Measurements from ENCODE around the gene EML1.

The EML1 gene

GRCh38 chr14:99824776-99825175, 31.6 kb downstream of the EML1 start:
- DNase-seq (ENCODE audit: low read depth, low spot score): no peak

GRCh38 chr14:99829450-99829849, 36.2 kb downstream of the EML1 start:
- DNase-seq (ENCODE audit: low read depth, low spot score): no peak

GRCh38 chr14:99831303-99831702, 38.1 kb downstream of the EML1 start:
- no peak for DNase-seq (ENCODE audit: low read depth, low spot score)

GRCh38 chr14:99831903-99832685, 38.9 kb downstream of the EML1 start:
- no peak for DNase-seq (ENCODE audit: low read depth, low spot score)

- DNase-seq (ENCODE audit: low read depth, low spot score): no peak
Observed at GRCh38 chr14:99837822-99838221, 44.6 kb downstream of the EML1 start.

GRCh38 chr14:99838639-99839134, 45.5 kb downstream of the EML1 start:
- peak; percentile 89 for DNase-seq (ENCODE audit: low read depth, low spot score)

GRCh38 chr14:99839696-99840095, 46.5 kb downstream of the EML1 start:
- DNase-seq (ENCODE audit: low read depth, low spot score): no peak

GRCh38 chr14:99840265-99840664, 47.1 kb downstream of the EML1 start:
- no peak for DNase-seq (ENCODE audit: low read depth, low spot score)

- DNase-seq (ENCODE audit: low read depth, low spot score): no peak
Observed at GRCh38 chr14:99840774-99841305, 47.6 kb downstream of the EML1 start.

GRCh38 chr14:99841436-99842071, 48.3 kb downstream of the EML1 start:
- no peak for DNase-seq (ENCODE audit: low read depth, low spot score)

- DNase-seq (ENCODE audit: low read depth, low spot score): no peak
Observed at GRCh38 chr14:99842141-99842540, 48.9 kb downstream of the EML1 start.

- DNase-seq (ENCODE audit: low read depth, low spot score): no peak
Observed at GRCh38 chr14:99846808-99847207, 53.6 kb downstream of the EML1 start.

- DNase-seq (ENCODE audit: low read depth, low spot score): no peak
Observed at GRCh38 chr14:99850709-99851108, 57.5 kb downstream of the EML1 start.

GRCh38 chr14:99852578-99852977, 59.4 kb downstream of the EML1 start:
- no peak for DNase-seq (ENCODE audit: low read depth, low spot score)

- no peak for DNase-seq (ENCODE audit: low read depth, low spot score)
Observed at GRCh38 chr14:99853206-99853605, 60.0 kb downstream of the EML1 start.

GRCh38 chr14:99854831-99855230, 61.6 kb downstream of the EML1 start:
- no peak for DNase-seq (ENCODE audit: low read depth, low spot score)

- no peak for DNase-seq (ENCODE audit: low read depth, low spot score)
Observed at GRCh38 chr14:99855271-99855670, 62.1 kb downstream of the EML1 start.

GRCh38 chr14:99857551-99857950, 64.3 kb downstream of the EML1 start:
- DNase-seq (ENCODE audit: low read depth, low spot score): no peak

GRCh38 chr14:99860219-99860618, 67.0 kb downstream of the EML1 start:
- DNase-seq (ENCODE audit: low read depth, low spot score): no peak

GRCh38 chr14:99862136-99862535, 68.9 kb downstream of the EML1 start:
- DNase-seq (ENCODE audit: low read depth, low spot score): no peak

- no peak for DNase-seq (ENCODE audit: low read depth, low spot score)
Observed at GRCh38 chr14:99863059-99863458, 69.8 kb downstream of the EML1 start.

GRCh38 chr14:99865408-99865807, 72.2 kb downstream of the EML1 start:
- DNase-seq (ENCODE audit: low read depth, low spot score): no peak

- no peak for DNase-seq (ENCODE audit: low read depth, low spot score)
Observed at GRCh38 chr14:99870617-99871016, 77.4 kb downstream of the EML1 start.

All from ELF-1 (cell line).